NCI-H2081 treated with DMSO at 0.1 percent for 48 hours (cell line): ENCODE measurements around the gene IFIT1B.
"Not testable (repeated sequence)": the region's sequence is repeated elsewhere in the genome, so short reads cannot be mapped to it uniquely, and the experiment has no call there.

Experiments
- DNase-seq: peaks from one replicate; lab custom pipeline; 2025; lab: John Stamatoyannopoulos, UW

Gene IFIT1B, protein sequence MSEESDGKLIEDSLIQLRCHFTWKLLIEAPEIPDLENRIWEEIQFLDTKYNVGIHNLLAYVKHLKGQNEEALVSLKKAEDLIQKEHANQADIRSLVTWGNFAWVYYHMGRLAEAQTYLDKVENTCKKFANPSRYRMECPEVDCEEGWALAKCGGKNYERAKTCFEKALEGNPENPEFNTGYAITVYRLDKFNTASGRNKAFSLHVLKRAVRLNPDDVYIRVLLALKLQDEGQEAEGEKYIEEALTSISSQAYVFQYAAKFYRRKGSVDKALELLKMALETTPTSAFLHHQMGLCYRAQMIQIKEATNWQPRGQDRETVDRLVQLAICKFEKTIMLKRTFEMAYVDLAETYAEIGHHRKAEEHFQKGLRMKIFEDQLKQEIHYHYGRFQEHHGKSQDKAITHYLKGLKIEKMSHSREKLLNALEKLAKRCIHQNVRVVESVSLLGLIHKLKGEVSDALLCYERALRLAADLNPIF

GRCh38 chr10:89377705-89378637 is at the start of gene IFIT1B:
TSS of gene IFIT1B (plus strand) at chr10:89378056. CDS start at chr10:89378136, 80 bp downstream.
- DNase-seq, result no peak

DNA sequence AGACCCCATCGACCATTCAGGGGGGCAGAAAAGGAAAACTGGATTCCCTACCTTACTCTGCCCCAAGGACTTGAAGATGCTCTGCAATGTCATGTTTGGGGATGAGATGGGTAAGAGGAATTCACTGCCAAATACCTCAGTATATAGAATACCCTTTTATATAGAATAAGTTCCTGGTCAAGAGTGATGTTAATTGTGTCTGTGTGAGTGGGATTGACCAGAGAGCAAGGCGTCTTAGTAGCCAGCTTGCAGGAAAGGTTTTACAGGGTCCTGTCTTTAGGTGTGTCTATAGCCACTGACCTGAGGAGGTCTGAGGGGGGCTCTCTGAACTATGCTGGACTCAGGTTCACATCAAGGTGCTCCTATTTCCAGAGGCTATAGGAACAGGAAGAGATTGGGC is 48.7 kb upstream of the IFIT1B start:
- no peak for DNase-seq

DNA sequence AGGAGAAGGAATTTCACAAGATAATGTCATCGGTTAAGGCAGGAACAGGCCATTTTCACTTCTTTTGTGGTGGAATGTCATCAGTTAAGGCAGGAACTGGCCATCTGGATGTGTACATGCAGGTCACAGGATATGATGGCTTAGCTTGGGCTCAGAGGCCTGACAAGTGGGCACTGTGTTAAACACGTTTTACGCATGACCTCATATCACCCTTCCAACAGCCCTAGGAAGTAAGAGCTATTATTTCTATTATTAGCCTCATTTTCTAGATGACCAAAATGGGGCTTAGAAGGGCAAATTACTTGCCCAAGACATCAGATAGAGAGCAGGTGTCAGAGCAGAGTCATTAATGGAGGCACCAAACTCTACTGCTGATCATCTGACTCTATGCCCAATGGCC is 47.8 kb upstream of the IFIT1B start:
- DNase-seq, result not testable (repeated sequence)

DNA sequence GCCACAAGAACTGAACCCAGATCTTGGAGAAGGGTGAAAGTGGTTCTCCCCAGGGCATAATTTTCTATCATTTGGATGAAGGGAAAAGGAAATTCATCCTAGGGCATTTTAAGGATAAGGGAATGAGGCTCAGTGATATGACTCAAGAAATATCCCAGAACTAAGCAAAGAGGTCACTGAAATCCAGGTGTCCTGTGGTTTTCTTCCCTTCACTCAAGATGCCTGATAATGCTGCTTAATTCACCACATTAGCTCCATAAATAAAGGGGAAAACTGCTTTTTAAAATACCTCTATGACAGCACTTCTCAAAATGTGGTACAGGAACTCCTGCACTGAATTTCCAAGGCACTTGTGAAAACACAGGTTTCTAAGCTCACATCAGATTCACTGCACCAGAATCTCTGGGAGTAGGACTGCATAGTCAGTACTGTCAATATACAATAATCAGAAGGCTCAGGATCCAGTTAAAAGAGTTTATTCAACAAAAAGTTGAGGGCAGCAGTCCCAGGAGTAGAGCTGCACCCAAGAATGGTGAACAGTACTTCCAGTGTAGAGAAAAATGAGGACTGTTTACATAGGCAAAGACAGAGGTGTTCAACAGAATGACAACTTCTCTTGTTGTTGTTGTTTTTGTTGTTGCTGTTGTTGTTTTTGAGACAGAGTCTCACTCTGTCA is 47.2 kb upstream of the IFIT1B start:
- DNase-seq, result no peak

- DNase-seq, result not testable (repeated sequence)
Measured at GRCh38 chr10:89331487-89332122, 46.3 kb upstream of the IFIT1B start.

- DNase-seq, result no peak
Measured at GRCh38 chr10:89332123-89332633, 45.7 kb upstream of the IFIT1B start.

DNA sequence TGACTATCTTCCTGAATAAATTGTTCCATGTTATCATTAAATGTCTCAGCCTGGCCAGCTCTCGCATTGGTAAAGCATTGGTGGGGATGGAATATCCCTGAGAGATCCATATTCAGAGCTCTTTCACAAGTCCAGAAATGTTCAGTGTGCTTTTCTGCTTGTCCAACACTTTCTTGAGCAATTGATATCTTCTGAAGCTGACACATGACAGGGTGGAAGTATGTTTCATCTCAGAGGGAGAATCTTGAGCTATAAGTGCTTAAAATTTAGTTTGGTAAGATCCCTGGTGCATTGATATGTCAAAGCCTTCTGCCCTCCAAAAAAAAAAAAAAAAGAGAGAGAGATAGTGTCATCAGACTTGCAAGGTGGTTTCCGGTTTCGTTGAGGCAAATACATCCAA is 42.6 kb upstream of the IFIT1B start:
- no peak for DNase-seq

GRCh38 chr10:89336241-89336640 is 41.6 kb upstream of the IFIT1B start:
- DNase-seq, result no peak

DNA sequence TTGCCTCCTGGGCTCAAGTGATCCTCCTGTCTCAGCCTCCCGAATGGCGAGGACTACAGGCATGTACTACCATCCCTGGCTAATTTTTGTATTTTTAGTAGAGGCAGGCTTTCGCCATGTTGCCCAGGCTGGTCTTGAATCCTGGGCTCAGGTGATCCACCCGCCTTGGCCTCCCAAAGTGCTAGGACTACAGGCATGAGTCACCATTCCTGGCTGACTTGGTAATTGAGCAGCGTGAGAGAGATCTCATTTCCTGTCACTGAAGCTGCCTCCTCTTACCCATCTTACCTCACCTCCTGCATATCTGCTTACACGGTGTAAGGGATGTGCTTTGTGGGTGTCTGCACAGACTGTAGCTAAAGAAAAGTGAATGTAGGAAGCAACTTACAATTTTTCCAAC is 40.4 kb upstream of the IFIT1B start:
- DNase-seq, result no peak

GRCh38 chr10:89338713-89339112 is 39.1 kb upstream of the IFIT1B start:
- no peak for DNase-seq

DNA sequence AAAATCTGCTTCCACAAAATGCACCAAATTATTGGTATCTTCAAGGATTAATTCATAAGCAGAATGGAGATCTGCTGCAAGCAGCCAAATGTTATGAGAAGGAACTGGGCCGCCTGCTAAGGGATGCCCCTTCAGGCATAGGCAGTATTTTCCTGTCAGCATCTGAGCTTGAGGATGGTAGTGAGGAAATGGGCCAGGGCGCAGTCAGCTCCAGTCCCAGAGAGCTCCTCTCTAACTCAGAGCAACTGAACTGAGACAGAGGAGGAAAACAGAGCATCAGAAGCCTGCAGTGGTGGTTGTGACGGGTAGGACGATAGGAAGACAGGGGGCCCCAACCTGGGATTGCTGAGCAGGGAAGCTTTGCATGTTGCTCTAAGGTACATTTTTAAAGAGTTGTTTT is 38.0 kb upstream of the IFIT1B start:
- DNase-seq, result no peak

DNA sequence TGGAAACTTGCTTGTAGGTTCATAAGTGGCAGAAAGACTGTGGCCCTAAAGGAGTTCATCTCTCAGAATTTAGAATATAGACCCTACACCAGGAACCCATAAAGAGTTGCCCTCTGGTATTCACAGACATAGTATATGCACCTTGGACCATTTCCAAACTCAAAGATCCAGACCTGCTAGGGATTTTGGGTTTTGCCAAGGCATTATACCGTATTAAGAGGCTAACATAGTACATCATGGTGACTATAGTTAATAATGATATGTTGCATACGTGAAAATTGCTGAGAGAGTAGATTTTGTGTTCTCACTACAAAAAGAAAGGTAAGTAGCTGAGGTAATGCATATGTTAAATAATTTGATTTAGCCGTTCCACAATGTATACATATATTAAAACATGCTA is 36.2 kb upstream of the IFIT1B start:
- no peak for DNase-seq

DNA sequence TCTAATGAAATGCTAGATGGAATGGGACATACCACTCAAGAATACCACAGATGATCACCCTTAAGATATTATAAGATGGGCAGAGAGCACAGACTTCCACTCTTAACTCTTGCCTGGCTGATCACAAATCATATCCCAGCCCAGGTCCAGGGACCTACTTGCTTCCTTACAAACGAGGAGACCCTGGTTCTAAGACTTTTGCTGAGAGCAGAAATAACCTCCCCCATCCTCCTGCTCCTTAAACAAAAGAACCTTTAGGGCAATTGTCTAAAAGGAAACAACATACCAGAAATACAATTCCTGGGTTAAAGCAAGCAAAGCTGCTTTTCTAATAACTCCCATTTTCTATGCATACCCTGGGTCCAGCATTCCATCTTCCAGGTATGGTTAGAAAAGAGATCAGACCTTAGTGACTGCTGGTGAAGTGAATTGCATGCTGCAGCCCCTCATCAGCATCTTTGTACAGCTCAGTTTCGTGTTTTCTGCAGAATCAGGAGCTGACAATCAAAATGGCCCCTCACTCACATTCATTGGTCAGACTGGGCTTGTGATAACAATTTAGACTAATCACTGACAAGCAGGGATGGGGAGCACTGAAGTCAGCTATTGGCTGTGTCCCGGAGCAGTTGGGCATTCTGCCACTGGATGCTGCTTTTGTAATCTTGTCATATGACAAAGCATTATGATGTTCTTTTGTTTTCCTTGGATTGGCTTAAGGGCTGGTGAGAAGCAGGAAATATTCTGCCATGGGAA is 35.5 kb upstream of the IFIT1B start:
- no peak for DNase-seq

- no peak for DNase-seq
Measured at GRCh38 chr10:89343089-89343767, 34.6 kb upstream of the IFIT1B start.

- no peak for DNase-seq
Measured at GRCh38 chr10:89344156-89344555, 33.7 kb upstream of the IFIT1B start.

GRCh38 chr10:89345367-89346000 is 32.4 kb upstream of the IFIT1B start:
- DNase-seq, result no peak

DNA sequence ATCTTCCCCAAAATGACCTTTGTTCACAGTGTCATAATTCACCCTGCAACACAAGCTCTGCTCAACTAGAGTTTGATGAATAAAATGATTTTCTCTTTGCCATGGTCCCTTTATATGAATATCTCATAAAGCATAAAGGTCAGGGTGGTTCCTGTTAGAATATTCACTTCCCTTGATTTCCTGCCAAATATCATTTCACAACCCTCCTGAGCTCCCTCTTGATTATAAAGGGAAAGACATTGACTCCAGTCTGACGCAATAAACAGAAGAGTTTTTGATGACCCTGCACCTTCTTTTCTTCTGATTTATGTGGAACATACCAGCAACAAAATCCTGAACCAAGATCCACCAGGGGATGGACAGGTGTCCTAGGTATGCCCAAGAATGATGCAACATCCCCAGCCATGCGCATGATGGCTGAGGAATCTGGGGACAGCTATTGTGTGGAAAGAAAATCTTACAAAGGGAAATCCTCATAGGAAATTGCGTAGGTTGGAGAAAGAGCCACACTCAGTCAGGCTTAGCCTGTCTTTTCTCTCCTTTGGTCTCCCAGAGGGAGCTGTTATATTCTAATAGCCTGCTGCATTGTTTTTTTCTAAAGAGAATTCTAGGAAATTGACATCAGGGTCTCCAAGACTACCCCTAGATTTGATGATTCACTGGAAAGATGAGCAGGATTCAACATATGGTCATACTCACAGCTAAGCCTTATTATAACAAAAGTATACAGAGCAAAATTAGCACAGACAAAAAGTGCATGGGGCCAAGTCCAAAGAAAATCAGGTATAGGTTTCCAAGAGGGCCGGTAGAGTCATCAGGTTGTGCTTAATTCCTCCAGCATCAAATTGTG is 31.2 kb upstream of the IFIT1B start:
- no peak for DNase-seq

- DNase-seq, result no peak
Measured at GRCh38 chr10:89347701-89348457, 30.0 kb upstream of the IFIT1B start.
